Subcutaneous abdominal adipose tissue (tissue), 5 donors: ENCODE data around the gene TAF11L6.
"Not testable (repeated sequence)": the region's sequence is repeated elsewhere in the genome, so short reads cannot be mapped to it uniquely, and the experiment has no call there.

ENCODE experiments used
- H3K27ac ChIP-seq: one replicate; pipeline ENCODE4 v1.7.0; 2013; ENCODE audit warnings: low read depth, mild to moderate bottlenecking, inconsistent platforms, low read length, moderate library complexity
- H3K27me3 ChIP-seq, 5 donors: one replicate each; pipeline ENCODE4 v1.7.0; 2013; ENCODE audit warnings: low read length in 5 of 5, inconsistent platforms in 1 of 5; ENCODE audit not compliant: control insufficient read depth in 5 of 5, insufficient read depth in 4 of 5
- H3K36me3 ChIP-seq, 5 donors: one replicate each; pipeline ENCODE4 v1.7.0; 2013; ENCODE audit warnings: low read length in 5 of 5; ENCODE audit not compliant: control insufficient read depth in 5 of 5, insufficient read depth in 5 of 5
- H3K4me1 ChIP-seq, 5 donors: one replicate each; pipeline ENCODE4 v1.7.0; 2013; ENCODE audit warnings: low read length in 5 of 5, mild to moderate bottlenecking in 3 of 5, moderate library complexity in 1 of 5; ENCODE audit not compliant: control insufficient read depth in 5 of 5, insufficient read depth in 5 of 5
- H3K4me3 ChIP-seq, 5 donors: one replicate each; pipeline ENCODE4 v1.7.0; 2013; ENCODE audit warnings: low read length in 5 of 5, low read depth in 1 of 5
- H3K9ac ChIP-seq, 5 donors: one replicate each; pipeline ENCODE4 v1.7.0; 2013; ENCODE audit warnings: low read length in 5 of 5, mild to moderate bottlenecking in 4 of 5, moderate library complexity in 3 of 5
- H3K9me3 ChIP-seq, 5 donors: one replicate each; pipeline ENCODE4 v1.7.0; 2013; ENCODE audit warnings: low read length in 5 of 5; ENCODE audit not compliant: control insufficient read depth in 5 of 5
- donor health status: healthy.
- donor health status: healthy.
- donor health status: healthy.
- donor health status: healthy.
- donor health status: healthy.

Gene TAF11L6

DNA sequence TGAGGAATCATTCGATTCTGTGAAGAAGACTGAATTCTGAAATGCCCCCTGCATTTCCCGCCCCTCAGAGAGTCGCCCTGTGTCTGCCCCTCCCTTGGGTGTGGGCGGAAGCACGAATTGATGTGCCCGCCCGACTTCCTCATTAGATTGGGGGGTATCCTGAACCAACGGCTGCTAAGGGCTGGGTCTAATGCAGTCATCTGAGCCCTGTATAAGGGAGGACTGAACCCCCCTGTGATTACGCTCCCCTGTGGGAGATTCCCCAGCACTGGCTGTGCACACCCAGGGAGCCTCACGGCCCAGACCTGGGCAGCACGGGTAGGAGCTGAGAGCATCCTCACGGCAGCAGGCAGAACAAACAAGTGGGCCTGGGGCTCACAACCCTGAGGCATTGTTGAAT, 10.9 kb upstream of the TAF11L6 start:
- not testable (repeated sequence) for H3K9ac ChIP-seq, H3K27me3 ChIP-seq, H3K36me3 ChIP-seq, H3K4me3 ChIP-seq, H3K27ac ChIP-seq, H3K9me3 ChIP-seq, H3K4me1 ChIP-seq

DNA sequence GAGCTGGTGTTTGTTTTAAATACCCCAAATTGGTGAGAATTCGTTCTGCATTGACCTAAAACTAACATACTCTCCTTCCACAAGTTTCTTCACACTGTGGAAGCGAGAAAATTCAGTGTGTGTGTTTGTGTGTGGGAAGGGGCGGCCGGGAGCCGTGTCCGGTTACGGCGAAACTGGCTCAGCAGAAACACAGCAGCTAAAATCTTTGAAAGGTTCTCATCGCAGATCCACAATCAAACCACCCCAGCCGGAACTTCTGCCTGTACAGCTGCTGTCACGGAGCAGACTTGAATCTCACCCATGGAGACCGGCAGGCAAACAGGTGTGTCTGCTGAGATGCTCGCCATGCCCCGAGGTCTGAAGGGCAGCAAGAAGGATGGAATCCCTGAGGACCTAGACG, 10.4 kb upstream of the TAF11L6 start, which contains the start of gene TAF11L3:
TSS of gene TAF11L3 (plus strand) at position 301 of the 400 bp plus-strand sequence.
- H3K27me3 ChIP-seq, H3K4me3 ChIP-seq, H3K36me3 ChIP-seq, H3K9me3 ChIP-seq, H3K9ac ChIP-seq, H3K4me1 ChIP-seq, H3K27ac ChIP-seq: not testable (repeated sequence)

- not testable (repeated sequence) for H3K27ac ChIP-seq, H3K36me3 ChIP-seq, H3K4me3 ChIP-seq, H3K9ac ChIP-seq, H3K4me1 ChIP-seq, H3K27me3 ChIP-seq, H3K9me3 ChIP-seq
These were observed 9.0 kb upstream of the TAF11L6 start for GRCh38 chr5:17519508-17519907.

GRCh38 chr5:17521501-17521900, 7.0 kb upstream of the TAF11L6 start, which contains the start of gene TAF11L4:
Gene TAF11L4, plus strand, starts transcription at chr5:17521801.
- not testable (repeated sequence) for H3K9ac ChIP-seq, H3K9me3 ChIP-seq, H3K4me3 ChIP-seq, H3K27ac ChIP-seq, H3K36me3 ChIP-seq, H3K27me3 ChIP-seq, H3K4me1 ChIP-seq

- H3K4me3 ChIP-seq, H3K27me3 ChIP-seq, H3K9ac ChIP-seq, H3K36me3 ChIP-seq, H3K9me3 ChIP-seq, H3K27ac ChIP-seq, H3K4me1 ChIP-seq: not testable (repeated sequence)
These were observed 3.5 kb upstream of the TAF11L6 start, which contains the start of gene TAF11L5 for GRCh38 chr5:17524935-17525334. Gene TAF11L5, plus strand, starts transcription at chr5:17525235.

DNA sequence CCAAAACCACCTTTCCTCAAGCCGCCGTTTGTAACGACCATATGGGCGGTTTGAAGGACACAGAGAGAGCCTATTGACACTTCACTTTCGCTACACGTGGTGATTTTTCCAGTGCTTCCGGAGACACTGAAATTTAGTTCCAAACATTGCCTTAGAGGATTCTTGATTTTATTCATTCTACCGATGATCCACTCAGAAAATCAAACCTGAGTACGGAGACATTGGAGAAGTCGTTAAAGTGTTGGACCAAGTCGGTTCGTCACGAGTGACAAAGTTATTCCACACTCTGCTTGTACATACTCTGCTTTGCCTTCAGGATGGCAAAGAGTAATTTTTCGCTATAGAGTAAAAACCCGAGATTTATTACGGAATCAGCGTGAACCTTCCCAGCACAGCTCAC, 2.0 kb upstream of the TAF11L6 start:
- not testable (repeated sequence) for H3K9ac ChIP-seq, H3K27me3 ChIP-seq, H3K4me1 ChIP-seq, H3K36me3 ChIP-seq, H3K4me3 ChIP-seq, H3K27ac ChIP-seq, H3K9me3 ChIP-seq
